Nephron progenitor cell (in vitro differentiated cells): ENCODE results near the gene RAD51B.

Experiments
- DNase-seq: peaks from one replicate; pipeline ENCODE4 v3.0.0; 2021
- H3K27ac Mint-ChIP-seq: 2 replicates; pipeline ENCODE4 v1.8.0; 2021; ENCODE audit warnings: mild to moderate bottlenecking, moderate library complexity, mixed read lengths
- H3K27me3 Mint-ChIP-seq: 2 replicates; pipeline ENCODE4 v1.8.0; 2021; ENCODE audit warnings: mild to moderate bottlenecking, low read depth, mixed read lengths; ENCODE audit not compliant: poor library complexity
- H3K36me3 Mint-ChIP-seq: 2 replicates; pipeline ENCODE4 v1.8.0; 2021; ENCODE audit warnings: low read depth, mixed read lengths
- H3K4me1 Mint-ChIP-seq: 2 replicates; pipeline ENCODE4 v1.8.0; 2021; ENCODE audit warnings: mixed read lengths
- H3K4me3 Mint-ChIP-seq: 2 replicates; pipeline ENCODE4 v1.8.0; 2021; ENCODE audit warnings: mild to moderate bottlenecking, moderate library complexity, mixed read lengths
- H3K9me3 Mint-ChIP-seq: 2 replicates; pipeline ENCODE4 v1.8.0; 2021; ENCODE audit warnings: mild to moderate bottlenecking, moderate library complexity, mixed read lengths
- CTCF ChIP-seq: fragments of 200-600 bp; sonication (generic); IDR thresholded peaks from 2 replicates; pipeline ENCODE4 v1.5.0; 2021; ENCODE audit warnings: antibody characterized with exemption

RAD51B gene

GRCh38 chr14:67879026-67879425 lies 59.4 kb downstream of the RAD51B start:
- no peaks in the 10 kb centered on the region for H3K36me3 Mint-ChIP-seq
- no peak for TF ChIP-seq CTCF
- no peak for DNase-seq
- H3K4me1 Mint-ChIP-seq, result peaks cover 6% of the 10 kb centered on the region
- no peaks in the 10 kb centered on the region for H3K9me3 Mint-ChIP-seq
- H3K27me3 Mint-ChIP-seq, result peaks cover 4% of the 10 kb centered on the region
- no peak overlapping the region for H3K4me3 Mint-ChIP-seq
- peak overlapping the region; percentile 11 for H3K27ac Mint-ChIP-seq

- H3K36me3 Mint-ChIP-seq, result no peaks in the 10 kb centered on the region
- no peaks in the 10 kb centered on the region for H3K9me3 Mint-ChIP-seq
- no peak for DNase-seq
- TF ChIP-seq CTCF, result no peak
- H3K4me1 Mint-ChIP-seq, result peaks cover 24% of the 10 kb centered on the region
- no peak overlapping the region for H3K4me3 Mint-ChIP-seq
- peaks cover 4% of the 10 kb centered on the region for H3K27me3 Mint-ChIP-seq
- peak overlapping the region; percentile 5 for H3K27ac Mint-ChIP-seq
These were observed 61.6 kb downstream of the RAD51B start for GRCh38 chr14:67881225-67881624.

- no peak for DNase-seq
- Mint-ChIP-seq H3K27me3 (peaks cover 4% of the 10 kb centered on the region), H3K4me1 (peaks cover 41% of the 10 kb centered on the region), H3K9me3 (no peaks in the 10 kb centered on the region), H3K36me3 (no peaks in the 10 kb centered on the region), H3K4me3 (no peak overlapping the region), H3K27ac (peak overlapping the region; percentile 80)
- no peak for TF ChIP-seq CTCF
These were observed 63.5 kb downstream of the RAD51B start for GRCh38 chr14:67882986-67883555.

GRCh38 chr14:67883717-67884116 lies 64.1 kb downstream of the RAD51B start:
- no peak overlapping the region for H3K27ac Mint-ChIP-seq
- no peaks in the 10 kb centered on the region for H3K9me3 Mint-ChIP-seq
- H3K36me3 Mint-ChIP-seq, result no peaks in the 10 kb centered on the region
- H3K4me1 Mint-ChIP-seq, result peaks cover 47% of the 10 kb centered on the region
- H3K27me3 Mint-ChIP-seq, result peaks cover 4% of the 10 kb centered on the region
- no peak for DNase-seq
- H3K4me3 Mint-ChIP-seq, result no peak overlapping the region
- no peak for TF ChIP-seq CTCF

GRCh38 chr14:67886191-67886590 lies 66.6 kb downstream of the RAD51B start:
- DNase-seq, result peak; percentile 4
- TF ChIP-seq CTCF, result no peak
- peaks cover 3% of the 10 kb centered on the region for H3K27me3 Mint-ChIP-seq

GRCh38 chr14:67887478-67887877 lies 67.9 kb downstream of the RAD51B start:
- Mint-ChIP-seq H3K27ac (peak overlapping the region; percentile 22), H3K9me3 (no peaks in the 10 kb centered on the region), H3K36me3 (no peaks in the 10 kb centered on the region), H3K27me3 (no peaks in the 10 kb centered on the region), H3K4me1 (peaks cover 66% of the 10 kb centered on the region), H3K4me3 (no peak overlapping the region)
- TF ChIP-seq CTCF, result no peak
- DNase-seq, result no peak

More at GRCh38 chr14:67886191-67886590, 66.6 kb downstream of the RAD51B start:
- H3K9me3 Mint-ChIP-seq, result no peaks in the 10 kb centered on the region
- no peak overlapping the region for H3K4me3 Mint-ChIP-seq
- peaks cover 65% of the 10 kb centered on the region for H3K4me1 Mint-ChIP-seq
- no peaks in the 10 kb centered on the region for H3K36me3 Mint-ChIP-seq
- H3K27ac Mint-ChIP-seq, result peak overlapping the region; percentile 87
